Panc1 (cell line): ENCODE measurements around the gene CHSY3.

Source experiments
- POLR2AphosphoS5 ChIP-seq: IDR thresholded peaks from 2 replicates; pipeline ENCODE4 v1.6.1; 2012; ENCODE audit warnings: mild to moderate bottlenecking, low read depth, low read length, moderate library complexity
- SIN3A ChIP-seq: IDR thresholded peaks from 2 replicates; pipeline ENCODE4 v1.6.1; 2012; ENCODE audit warnings: low read depth, mild to moderate bottlenecking, low read length, moderate library complexity, borderline replicate concordance; ENCODE audit not compliant: insufficient read depth
- TCF7L2 ChIP-seq: IDR thresholded peaks from 2 replicates; pipeline ENCODE4 v1.6.1; 2011; ENCODE audit warnings: mild to moderate bottlenecking, low read depth, low read length, inconsistent platforms
- TF ChIP-seq, protein P1 (sequence below): fragments of 450-650 bp; IDR thresholded peaks from 2 replicates; pipeline ENCODE4 v1.5.1; 2017; ENCODE audit warnings: mild to moderate bottlenecking
- TF ChIP-seq, protein P2 (sequence below), 2 experiments: IDR thresholded peaks; 2 replicates each; pipeline ENCODE4 v1.6.1; 2011 to 2012; ENCODE audit warnings: low read depth in 2 of 2, control low read depth in 1 of 2, low read length in 1 of 2, mild to moderate bottlenecking in 1 of 2, moderate library complexity in 1 of 2; ENCODE audit not compliant: insufficient read depth in 1 of 2

DNA sequence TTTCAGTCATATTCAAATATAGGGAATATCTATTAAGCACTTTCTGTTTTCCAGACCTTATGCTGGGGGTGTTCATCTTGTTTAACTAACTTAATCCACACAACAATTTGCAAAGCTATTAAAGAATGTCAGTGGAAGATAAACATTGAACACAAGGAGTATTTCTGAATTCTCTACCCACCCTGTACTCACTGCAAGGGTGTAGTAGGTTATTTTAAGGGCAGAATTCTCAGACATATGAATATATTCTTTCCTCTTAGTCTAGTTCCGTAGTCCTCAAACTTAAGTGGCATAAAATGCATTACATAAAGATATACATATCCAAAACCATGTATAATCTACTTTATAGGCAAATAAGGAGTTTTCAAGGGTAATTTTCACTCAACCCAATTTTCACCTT, 19.9 kb upstream of the CHSY3 start:
- TF ChIP-seq, protein P1, sequence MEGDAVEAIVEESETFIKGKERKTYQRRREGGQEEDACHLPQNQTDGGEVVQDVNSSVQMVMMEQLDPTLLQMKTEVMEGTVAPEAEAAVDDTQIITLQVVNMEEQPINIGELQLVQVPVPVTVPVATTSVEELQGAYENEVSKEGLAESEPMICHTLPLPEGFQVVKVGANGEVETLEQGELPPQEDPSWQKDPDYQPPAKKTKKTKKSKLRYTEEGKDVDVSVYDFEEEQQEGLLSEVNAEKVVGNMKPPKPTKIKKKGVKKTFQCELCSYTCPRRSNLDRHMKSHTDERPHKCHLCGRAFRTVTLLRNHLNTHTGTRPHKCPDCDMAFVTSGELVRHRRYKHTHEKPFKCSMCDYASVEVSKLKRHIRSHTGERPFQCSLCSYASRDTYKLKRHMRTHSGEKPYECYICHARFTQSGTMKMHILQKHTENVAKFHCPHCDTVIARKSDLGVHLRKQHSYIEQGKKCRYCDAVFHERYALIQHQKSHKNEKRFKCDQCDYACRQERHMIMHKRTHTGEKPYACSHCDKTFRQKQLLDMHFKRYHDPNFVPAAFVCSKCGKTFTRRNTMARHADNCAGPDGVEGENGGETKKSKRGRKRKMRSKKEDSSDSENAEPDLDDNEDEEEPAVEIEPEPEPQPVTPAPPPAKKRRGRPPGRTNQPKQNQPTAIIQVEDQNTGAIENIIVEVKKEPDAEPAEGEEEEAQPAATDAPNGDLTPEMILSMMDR = no peak
- TF ChIP-seq SIN3A (no peak), POLR2AphosphoS5 (no peak), TCF7L2 (no peak)
- TF ChIP-seq, protein P2, sequence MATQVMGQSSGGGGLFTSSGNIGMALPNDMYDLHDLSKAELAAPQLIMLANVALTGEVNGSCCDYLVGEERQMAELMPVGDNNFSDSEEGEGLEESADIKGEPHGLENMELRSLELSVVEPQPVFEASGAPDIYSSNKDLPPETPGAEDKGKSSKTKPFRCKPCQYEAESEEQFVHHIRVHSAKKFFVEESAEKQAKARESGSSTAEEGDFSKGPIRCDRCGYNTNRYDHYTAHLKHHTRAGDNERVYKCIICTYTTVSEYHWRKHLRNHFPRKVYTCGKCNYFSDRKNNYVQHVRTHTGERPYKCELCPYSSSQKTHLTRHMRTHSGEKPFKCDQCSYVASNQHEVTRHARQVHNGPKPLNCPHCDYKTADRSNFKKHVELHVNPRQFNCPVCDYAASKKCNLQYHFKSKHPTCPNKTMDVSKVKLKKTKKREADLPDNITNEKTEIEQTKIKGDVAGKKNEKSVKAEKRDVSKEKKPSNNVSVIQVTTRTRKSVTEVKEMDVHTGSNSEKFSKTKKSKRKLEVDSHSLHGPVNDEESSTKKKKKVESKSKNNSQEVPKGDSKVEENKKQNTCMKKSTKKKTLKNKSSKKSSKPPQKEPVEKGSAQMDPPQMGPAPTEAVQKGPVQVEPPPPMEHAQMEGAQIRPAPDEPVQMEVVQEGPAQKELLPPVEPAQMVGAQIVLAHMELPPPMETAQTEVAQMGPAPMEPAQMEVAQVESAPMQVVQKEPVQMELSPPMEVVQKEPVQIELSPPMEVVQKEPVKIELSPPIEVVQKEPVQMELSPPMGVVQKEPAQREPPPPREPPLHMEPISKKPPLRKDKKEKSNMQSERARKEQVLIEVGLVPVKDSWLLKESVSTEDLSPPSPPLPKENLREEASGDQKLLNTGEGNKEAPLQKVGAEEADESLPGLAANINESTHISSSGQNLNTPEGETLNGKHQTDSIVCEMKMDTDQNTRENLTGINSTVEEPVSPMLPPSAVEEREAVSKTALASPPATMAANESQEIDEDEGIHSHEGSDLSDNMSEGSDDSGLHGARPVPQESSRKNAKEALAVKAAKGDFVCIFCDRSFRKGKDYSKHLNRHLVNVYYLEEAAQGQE (IDR thresholded peaks at IDR 0.05; ENCODE audit: insufficient read depth in 1 of 2, low read depth in 2 of 2, low read length in 1 of 2) = no peak
